HepG2 (cell line): Measurements from ENCODE around the gene RNASE7. TPM values are rescaled to one million over a fixed set of nuclear protein-coding genes. Genes with fewer than 3 reads are reported as not detected.

ENCODE experiments used
- CTCF ChIP-seq: sonication (generic); formaldehyde crosslinking; IDR thresholded peaks from 2 replicates; pipeline ENCODE4 v1.5.0; 2020; ENCODE audit warnings: mild to moderate bottlenecking, missing genetic modification reagents, moderate library complexity
- DMAP1 ChIP-seq: IDR thresholded peaks from 2 replicates; pipeline ENCODE4 v1.6.1; 2016
- MEIS2 ChIP-seq: sonication (generic); formaldehyde crosslinking; IDR thresholded peaks from 2 replicates; pipeline ENCODE4 v1.9.0; 2021; ENCODE audit warnings: mild to moderate bottlenecking, missing genetic modification reagents
- NCOR1 ChIP-seq: fragments of 200-600 bp; sonication (generic); IDR thresholded peaks from 2 replicates; pipeline ENCODE4 v1.7.0; 2017; ENCODE audit warnings: antibody characterized with exemption, low read length, borderline replicate concordance
- ONECUT2 ChIP-seq: sonication (generic); formaldehyde crosslinking; IDR thresholded peaks from 2 replicates; pipeline ENCODE4 v1.4.0; 2020; ENCODE audit warnings: missing genetic modification reagents
- RFXAP ChIP-seq: sonication (generic); formaldehyde crosslinking; IDR thresholded peaks from 2 replicates; pipeline ENCODE4 v1.4.0; 2020; ENCODE audit warnings: missing genetic modification reagents, borderline replicate concordance
- SIX4 ChIP-seq: sonication (generic); formaldehyde crosslinking; IDR thresholded peaks from 2 replicates; pipeline ENCODE4 v1.4.0; 2020; ENCODE audit warnings: missing genetic modification reagents
- SMAD1 ChIP-seq: sonication (generic); formaldehyde crosslinking; IDR thresholded peaks from 2 replicates; pipeline ENCODE4 v1.4.0; 2020; ENCODE audit warnings: missing genetic modification reagents, low read depth, mild to moderate bottlenecking, borderline replicate concordance
- SNAPC2 ChIP-seq: sonication (generic); formaldehyde crosslinking; IDR thresholded peaks from 2 replicates; pipeline ENCODE4 v1.8.1; 2022; ENCODE audit warnings: mild to moderate bottlenecking, missing genetic modification reagents
- TAF1 ChIP-seq: sonication (generic); formaldehyde crosslinking; IDR thresholded peaks from 2 replicates; pipeline ENCODE4 v1.4.0; 2020; ENCODE audit warnings: missing genetic modification reagents
- U2AF2 ChIP-seq: fragments of 200-400 bp; formaldehyde crosslinking; IDR thresholded peaks from 2 replicates; pipeline ENCODE4 v1.6.1; 2017; ENCODE audit warnings: low read depth, mild to moderate bottlenecking, low read length
- ZMYM2 ChIP-seq: sonication (generic); formaldehyde crosslinking; IDR thresholded peaks from 2 replicates; pipeline ENCODE4 v1.8.0; 2022; ENCODE audit warnings: mild to moderate bottlenecking, missing genetic modification reagents
- ZNF567 ChIP-seq: sonication (generic); formaldehyde crosslinking; IDR thresholded peaks from 2 replicates; pipeline ENCODE4 v1.8.1; 2023; ENCODE audit warnings: mild to moderate bottlenecking, missing genetic modification reagents, borderline replicate concordance
- ZNF782 ChIP-seq: sonication (generic); formaldehyde crosslinking; IDR thresholded peaks from 2 replicates; pipeline ENCODE4 v1.4.0; 2020; ENCODE audit warnings: missing genetic modification reagents, mild to moderate bottlenecking, borderline replicate concordance
- polyA plus RNA-seq, 8 experiments: library from polyadenylated mRNA; depleted of rRNA in 3 of 8; stranded (reverse) in 7 of 8; unstranded in 1 of 8; fragments of >200 nt; fragmentation: Illumina TruSeq in 4 of 8; extraction: Trizol in 4 of 8; gene quantifications; 2 replicates each; pipeline versions ENCODE4 v1.2.1 to v1.2.3, GENCODE V29; 2011 to 2016; ENCODE audit warnings: low read depth in 4 of 8, missing spikeins in 1 of 8, mixed read lengths in 1 of 8; ENCODE audit not compliant: insufficient read depth in 1 of 8
- total RNA-seq, 5 experiments: library from RNA; depleted of rRNA; stranded (reverse); fragments of >200 nt; fragmentation: Illumina TruSeq; extraction: Trizol; gene quantifications; 2 replicates each; pipeline ENCODE4 v1.2.3, GENCODE V29; 2016; ENCODE audit warnings: low read depth in 1 of 5
- TF ChIP-seq, protein P1 (sequence below), 2 experiments: fragments of 450-650 bp in 1 of 2; sonication (generic) in 1 of 2; formaldehyde crosslinking in 1 of 2; IDR thresholded peaks; 2 replicates each; pipeline versions ENCODE4 v1.6.1 to v1.8.0; 2016 to 2022; ENCODE audit warnings: antibody characterized with exemption in 1 of 2, mild to moderate bottlenecking in 1 of 2, missing genetic modification reagents in 1 of 2
- TF ChIP-seq, protein P2 (sequence below): sonication (generic); formaldehyde crosslinking; IDR thresholded peaks from 2 replicates; pipeline ENCODE4 v1.5.1; 2020; ENCODE audit warnings: mild to moderate bottlenecking, moderate library complexity, missing genetic modification reagents
- TF ChIP-seq, protein P3 (sequence below): sonication (generic); formaldehyde crosslinking; IDR thresholded peaks from 2 replicates; pipeline ENCODE4 v1.4.0; 2020; ENCODE audit warnings: mild to moderate bottlenecking, missing genetic modification reagents

The RNASE7 gene
- total and polyA plus RNA-seq, 2 of the 13 experiments (the other 11 are each of a cell fraction or from before 2014, with no cell fraction given): 0.04 TPM; not detected in 1

DNA sequence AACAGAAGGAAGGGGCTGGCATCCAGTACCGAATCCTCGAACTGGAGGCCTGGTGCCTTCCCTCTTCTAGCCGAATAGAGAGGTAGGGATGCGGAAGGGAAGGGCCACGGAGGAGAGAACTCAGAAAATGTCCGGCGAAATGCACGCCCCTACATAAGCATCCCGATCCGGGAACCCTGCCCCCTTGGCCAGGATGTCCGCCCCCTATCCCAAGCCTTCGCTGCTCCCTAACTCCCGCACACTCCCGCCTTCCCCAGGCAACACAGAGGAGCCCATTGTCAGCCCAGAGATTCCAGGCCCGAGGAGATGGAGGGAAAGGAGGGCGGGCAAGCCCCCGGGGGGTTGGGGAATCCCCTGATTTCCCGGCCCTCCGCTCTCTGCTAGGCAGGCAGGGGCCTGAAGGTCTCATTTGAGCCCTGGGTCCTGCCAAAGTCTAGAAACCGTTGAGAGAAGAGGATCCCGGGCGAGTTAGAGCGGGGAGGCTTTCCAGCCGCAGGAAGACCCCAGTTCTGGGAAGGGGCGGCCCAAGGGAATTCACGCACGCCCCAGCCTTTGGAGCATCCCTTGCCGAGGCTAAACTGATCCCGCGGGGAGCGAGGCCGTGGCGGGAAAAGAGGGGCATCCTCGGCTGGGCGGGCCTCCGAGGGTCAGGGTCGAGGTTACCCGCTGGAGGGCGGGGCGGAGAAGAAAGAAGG is 27.4 kb downstream of the RNASE7 start (continued):
- TF ChIP-seq, protein P1, sequence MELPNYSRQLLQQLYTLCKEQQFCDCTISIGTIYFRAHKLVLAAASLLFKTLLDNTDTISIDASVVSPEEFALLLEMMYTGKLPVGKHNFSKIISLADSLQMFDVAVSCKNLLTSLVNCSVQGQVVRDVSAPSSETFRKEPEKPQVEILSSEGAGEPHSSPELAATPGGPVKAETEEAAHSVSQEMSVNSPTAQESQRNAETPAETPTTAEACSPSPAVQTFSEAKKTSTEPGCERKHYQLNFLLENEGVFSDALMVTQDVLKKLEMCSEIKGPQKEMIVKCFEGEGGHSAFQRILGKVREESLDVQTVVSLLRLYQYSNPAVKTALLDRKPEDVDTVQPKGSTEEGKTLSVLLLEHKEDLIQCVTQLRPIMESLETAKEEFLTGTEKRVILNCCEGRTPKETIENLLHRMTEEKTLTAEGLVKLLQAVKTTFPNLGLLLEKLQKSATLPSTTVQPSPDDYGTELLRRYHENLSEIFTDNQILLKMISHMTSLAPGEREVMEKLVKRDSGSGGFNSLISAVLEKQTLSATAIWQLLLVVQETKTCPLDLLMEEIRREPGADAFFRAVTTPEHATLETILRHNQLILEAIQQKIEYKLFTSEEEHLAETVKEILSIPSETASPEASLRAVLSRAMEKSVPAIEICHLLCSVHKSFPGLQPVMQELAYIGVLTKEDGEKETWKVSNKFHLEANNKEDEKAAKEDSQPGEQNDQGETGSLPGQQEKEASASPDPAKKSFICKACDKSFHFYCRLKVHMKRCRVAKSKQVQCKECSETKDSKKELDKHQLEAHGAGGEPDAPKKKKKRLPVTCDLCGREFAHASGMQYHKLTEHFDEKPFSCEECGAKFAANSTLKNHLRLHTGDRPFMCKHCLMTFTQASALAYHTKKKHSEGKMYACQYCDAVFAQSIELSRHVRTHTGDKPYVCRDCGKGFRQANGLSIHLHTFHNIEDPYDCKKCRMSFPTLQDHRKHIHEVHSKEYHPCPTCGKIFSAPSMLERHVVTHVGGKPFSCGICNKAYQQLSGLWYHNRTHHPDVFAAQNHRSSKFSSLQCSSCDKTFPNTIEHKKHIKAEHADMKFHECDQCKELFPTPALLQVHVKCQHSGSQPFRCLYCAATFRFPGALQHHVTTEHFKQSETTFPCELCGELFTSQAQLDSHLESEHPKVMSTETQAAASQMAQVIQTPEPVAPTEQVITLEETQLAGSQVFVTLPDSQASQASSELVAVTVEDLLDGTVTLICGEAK (IDR thresholded peaks at IDR 0.05): no peak
- TF ChIP-seq, protein P1 (CRISPR knock-in tag; IDR thresholded peaks at IDR 0.05): no peak
- TF ChIP-seq NCOR1 (peak; percentile 22; the same call in 1 of the 2 replicates), MEIS2 (peak; percentile 66; the same call in 1 of the 2 replicates), CTCF (CRISPR knock-in tag) (0 out of 2 replicates have a peak, but pooled peaks have one; percentile 16), SIX4 (CRISPR knock-in tag) (no peak), SNAPC2 (CRISPR knock-in tag) (0 out of 2 replicates have a peak, but pooled peaks have one; percentile 71), RFXAP (CRISPR knock-in tag) (no peak), SMAD1 (CRISPR knock-in tag) (no peak), ONECUT2 (CRISPR knock-in tag) (no peak), ZMYM2 (CRISPR knock-in tag) (no peak), DMAP1 (CRISPR knock-in tag) (no peak), U2AF2 (no peak), TAF1 (CRISPR knock-in tag) (peak; percentile 59), ZNF782 (CRISPR knock-in tag) (no peak), ZNF567 (CRISPR knock-in tag) (0 out of 2 replicates have a peak, but pooled peaks have one; percentile 44)
- TF ChIP-seq, protein P2, sequence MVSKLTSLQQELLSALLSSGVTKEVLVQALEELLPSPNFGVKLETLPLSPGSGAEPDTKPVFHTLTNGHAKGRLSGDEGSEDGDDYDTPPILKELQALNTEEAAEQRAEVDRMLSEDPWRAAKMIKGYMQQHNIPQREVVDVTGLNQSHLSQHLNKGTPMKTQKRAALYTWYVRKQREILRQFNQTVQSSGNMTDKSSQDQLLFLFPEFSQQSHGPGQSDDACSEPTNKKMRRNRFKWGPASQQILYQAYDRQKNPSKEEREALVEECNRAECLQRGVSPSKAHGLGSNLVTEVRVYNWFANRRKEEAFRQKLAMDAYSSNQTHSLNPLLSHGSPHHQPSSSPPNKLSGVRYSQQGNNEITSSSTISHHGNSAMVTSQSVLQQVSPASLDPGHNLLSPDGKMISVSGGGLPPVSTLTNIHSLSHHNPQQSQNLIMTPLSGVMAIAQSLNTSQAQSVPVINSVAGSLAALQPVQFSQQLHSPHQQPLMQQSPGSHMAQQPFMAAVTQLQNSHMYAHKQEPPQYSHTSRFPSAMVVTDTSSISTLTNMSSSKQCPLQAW: peak; percentile 85
- TF ChIP-seq, protein P3, sequence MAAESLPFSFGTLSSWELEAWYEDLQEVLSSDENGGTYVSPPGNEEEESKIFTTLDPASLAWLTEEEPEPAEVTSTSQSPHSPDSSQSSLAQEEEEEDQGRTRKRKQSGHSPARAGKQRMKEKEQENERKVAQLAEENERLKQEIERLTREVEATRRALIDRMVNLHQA: no peak
